NCI-H1048 (cell line): ENCODE data around the gene SMAD1.

Source experiments
- DNase-seq: peaks from one replicate; lab custom pipeline; 2025; lab: John Stamatoyannopoulos, UW

Gene SMAD1

DNA sequence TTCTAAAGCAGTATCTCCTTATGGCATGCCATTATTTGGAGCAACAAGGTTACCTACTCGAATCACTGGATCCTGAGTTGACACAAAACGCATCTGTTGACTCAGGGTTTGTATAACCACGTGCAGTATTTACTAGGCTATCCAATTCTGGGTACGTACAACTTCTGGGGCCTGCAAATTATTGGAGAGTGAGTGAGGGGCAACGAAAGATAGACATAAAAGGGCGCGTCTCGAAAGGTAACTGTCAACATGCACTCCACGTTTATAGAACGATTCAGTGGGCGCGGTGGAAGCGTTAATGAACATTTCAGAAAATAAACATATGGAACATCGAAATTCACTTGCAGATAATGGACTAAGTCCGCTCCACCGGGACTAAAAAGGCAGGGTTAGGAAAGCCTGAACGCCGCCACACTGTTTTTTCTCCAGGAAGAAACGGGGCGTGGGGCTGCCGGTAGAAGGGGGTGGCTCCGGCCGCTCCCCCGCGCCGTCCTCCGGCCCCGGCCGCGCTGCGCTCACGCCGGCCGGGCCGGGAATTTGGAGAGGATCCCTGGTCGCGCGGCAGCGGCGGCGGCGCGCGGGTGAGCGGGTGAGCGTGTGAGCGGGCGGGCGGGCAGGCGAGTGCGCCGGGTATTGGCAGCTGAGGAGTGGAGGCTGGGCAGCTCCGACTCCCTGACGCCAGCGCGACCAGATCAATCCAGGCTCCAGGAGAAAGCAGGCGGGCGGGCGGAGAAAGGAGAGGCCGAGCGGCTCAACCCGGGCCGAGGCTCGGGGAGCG is at the start of gene SMAD1:
SMAD1 (plus strand) TSS at position 690 of the 778 bp plus-strand sequence. CDS start 32,761 bp downstream, outside the sequence.
- peak; percentile 74 for DNase-seq

DNA sequence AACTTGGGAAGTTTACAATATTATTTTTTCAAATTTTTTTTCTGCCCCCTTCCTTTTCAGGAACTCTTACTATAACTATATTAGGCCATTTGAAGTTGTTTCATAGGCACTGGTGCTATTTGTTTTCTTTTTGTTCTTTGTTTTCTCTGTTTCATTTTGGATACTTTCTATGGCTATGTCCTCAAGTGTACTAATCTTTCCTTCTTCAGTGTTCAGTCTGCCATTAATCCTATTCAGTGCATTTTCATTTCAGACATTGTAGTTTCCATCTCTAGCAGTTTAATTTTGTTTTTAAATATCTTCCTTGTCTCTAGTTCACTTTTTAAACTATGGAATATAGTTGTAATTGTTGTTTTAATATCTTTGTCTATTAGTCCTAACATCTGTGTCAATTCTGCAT is 48.0 kb upstream of the SMAD1 start:
- DNase-seq = no peak

DNA sequence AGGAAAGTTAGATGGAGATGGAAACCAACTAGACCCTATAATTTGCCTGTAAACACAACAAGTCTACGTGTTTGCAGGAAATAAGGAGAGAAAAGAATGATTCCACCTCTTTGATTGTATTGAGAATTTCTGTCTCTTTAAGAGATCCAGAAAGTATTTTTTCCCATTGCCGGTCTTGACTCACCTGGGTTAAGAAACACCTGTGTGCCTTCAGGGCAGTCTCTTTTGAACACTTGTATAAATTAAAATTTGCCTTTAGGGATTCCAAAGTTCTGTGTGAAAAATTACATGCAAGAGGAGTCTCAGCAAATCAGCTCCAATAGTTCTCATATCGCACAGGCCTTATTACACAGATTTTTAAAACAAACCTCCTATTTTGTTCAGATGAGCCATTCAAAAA is 46.0 kb upstream of the SMAD1 start:
- no peak for DNase-seq

DNA sequence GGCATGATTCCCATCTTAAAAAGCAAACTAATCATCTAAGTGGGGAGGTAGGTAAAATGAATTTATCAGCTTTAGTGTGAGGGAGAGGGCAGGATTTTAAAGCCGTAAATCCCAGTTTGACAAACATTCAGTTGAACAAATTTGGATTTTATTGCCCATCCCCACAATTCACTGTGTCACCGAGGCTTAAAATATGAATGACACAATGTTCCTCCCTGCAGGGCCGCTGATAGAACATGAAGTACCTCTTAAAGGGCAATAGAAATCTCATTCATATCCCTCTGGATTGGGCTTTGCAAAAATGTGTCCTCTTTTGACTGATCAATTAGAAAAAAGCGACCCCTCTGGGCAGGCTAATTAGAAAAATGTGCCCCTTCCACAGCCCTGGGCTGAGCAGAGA is 45.5 kb upstream of the SMAD1 start:
- no peak for DNase-seq

DNA sequence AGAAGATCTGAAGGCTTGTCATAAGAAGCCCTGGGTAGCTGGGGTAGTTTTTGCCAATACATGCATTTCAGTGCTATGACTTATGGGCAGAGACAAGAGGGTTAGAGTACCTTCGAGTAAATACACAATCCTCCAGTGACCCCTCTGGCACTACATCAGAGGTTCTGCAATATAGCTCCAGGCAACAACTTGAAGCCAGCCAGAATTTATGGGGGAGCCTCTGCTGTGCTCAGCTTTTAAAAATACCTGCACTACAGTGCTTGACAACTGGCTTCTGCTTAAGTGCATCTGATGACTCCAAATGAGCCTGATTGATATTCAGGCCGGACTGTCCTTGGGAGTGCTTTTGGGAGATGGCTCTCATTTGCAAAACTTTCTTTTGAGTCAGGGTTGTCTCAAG is 44.9 kb upstream of the SMAD1 start:
- DNase-seq = no peak

DNA sequence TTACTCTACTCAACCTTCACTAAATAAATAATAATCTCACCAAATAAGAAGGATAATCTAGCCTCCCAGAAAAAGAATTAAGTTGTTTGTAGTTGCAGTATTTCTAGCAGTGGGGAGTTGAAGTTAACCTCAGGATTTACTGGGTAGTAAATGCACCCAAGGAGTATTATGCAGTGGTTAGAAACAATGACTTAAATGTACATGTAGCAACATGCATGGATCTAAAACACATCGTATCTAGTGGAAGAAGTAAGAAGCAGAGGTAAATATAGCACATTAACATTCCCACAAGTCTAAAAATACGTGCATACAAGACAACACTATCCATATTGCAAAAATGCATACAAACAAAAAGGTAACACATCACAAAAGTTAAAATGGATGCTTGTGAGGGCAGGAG is 44.2 kb upstream of the SMAD1 start:
- no peak for DNase-seq

DNA sequence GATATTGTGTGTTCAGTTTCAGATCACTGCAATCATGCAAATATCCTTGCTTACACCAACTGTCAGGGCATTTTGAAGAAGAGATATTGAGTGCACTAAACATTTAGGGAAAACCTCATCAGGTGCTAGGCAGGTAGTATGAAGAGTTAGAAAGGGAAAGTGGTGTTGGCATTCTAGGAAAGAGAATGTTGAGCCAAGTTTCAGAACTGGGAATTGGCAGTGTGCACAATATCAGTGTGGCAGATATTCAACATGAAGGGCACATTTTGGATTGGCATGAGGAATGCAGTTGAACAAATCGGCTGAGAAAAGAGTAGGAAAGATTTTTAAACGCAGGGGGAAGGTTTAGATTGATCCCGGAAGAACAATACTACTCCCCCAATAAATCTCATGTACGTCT is 43.4 kb upstream of the SMAD1 start:
- no peak for DNase-seq

DNA sequence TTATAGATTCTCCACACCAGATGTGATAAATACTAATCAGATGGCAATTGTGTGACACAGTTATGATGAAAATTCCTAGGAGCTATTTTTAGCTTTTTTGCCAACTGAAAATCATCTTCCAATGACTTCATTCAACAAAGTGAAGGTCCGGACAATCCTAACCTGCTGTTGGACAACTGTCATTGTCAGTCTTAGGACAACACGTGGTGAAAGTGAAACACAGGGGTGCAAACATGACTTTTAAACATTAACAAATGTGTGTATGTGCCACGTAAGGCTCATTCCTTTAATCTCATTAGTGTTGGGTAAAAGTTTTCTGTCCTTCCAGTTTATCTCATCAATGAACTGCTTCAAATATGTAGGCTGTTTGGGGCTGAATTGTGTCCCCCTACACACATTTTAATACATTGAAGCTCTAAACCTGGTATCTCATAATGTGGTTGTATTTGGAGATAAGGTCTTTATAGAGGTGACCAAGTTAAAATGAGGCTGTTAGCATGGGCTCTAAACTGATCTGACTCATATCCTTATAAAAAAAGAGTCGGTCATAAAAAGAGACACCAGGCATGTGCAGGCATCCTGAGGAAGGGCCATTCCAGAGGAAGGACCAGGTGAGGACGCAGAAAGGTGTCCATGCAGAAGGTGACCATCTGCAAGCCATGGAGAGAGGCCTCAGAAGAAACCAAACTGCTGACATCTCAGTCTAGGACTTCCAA is 41.2 kb upstream of the SMAD1 start:
- no peak for DNase-seq

DNA sequence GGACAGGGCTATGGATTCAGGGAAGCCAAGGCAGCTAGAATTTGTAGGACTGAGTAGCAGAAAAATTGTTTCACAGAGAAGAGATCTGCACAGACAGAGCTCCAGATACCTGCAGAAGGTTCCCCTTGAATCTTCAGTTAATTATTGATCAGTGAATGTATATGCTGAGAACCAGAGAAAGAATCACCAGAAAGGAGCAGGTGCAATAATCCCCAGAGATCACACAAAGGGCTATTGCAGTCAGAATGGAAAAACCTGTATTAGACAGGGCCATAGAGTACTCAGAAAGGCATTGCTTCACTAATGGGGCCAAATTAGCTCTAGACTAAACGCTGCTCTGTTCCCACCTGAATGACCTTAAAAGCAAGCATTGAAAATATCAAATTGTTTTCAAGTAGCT is 35.5 kb upstream of the SMAD1 start:
- DNase-seq = no peak

DNA sequence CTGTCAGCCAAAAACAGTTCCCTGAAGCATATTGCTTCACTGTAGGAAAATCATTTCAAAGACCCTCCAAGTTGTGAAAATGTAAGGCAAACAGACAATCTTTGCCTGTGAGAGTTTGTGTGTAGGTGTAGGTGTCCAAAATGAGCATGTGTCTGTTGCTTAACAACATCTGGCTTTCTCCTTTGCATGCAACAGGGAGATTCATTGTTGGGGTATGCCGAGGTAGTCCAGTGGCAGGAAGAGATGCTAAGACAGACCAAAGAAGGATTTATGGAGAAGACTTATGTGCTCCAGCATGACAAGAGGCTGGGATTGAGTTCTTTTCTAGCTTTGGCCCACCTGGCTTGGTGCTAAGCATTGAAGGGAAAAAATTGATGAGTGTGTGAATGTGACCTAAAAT is 29.8 kb upstream of the SMAD1 start:
- DNase-seq = no peak

DNA sequence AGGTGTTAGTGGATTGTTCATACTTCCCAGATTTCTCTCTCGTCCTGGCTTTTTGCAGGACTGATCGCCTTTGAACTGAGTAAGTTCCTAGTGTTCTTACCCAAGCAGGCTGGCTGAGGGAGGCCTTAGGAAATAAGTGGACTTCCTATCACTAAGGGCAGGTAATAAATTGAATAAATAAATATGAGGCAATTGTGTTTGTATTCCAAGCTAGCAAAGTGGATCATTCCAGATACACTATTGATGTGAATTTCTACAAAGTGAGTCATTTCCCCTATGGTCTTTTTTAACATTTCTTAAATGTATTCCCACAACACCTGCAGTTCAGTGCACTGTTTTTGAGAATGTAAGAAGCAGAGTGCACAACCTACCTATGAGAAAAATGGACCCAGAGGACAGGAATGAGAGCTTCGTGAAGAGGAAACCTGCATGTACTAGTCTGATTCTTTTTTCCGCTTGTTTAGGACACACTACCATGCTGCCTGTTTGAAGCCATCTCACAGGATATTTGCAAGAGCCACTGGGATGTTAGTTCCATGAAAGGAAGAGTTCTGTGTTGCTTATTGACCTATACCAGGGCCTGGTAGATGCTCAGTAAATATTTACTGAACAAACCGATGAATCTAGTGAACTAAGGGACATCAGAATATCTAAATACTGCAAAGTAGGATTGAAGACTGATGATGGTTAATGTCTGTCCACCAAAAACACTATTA is 29.0 kb upstream of the SMAD1 start:
- DNase-seq = no peak

DNA sequence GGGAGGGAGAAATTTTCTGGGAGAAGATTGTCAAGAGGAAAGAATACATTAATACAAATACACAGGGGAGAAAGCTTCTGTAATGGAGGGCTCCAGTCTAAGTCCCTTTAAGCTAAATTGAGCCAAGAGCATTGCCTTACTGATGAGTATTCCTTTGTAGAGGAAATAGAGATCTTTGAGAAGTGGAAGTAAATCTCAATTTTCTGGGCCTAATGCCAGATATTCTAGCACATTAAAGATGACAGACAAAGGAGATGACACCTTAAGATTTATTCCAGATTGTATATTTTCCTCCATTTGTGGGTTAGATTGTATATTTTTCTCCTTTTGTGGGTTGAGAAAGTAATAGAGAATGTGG is 28.5 kb upstream of the SMAD1 start:
- DNase-seq = no peak

DNA sequence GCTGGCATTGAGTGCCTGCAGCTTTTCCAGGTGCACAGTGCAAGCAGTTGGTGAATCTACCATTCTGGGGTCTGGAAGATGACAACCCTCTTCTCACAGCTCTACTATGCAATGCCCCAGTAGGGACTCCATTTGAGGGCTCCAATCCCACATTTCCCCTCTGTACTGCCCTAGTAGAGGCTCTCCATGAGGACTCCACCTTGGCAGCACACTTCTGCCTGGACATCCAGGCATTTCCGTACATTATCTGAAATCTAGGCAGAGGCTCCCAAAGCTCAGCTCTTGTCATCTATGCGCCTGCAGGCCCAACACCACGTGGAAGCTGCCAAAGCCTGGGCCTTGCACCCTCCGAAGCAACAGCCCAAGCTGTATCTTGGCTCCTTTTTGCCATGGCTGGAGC is 8.4 kb upstream of the SMAD1 start:
- no peak for DNase-seq

DNA sequence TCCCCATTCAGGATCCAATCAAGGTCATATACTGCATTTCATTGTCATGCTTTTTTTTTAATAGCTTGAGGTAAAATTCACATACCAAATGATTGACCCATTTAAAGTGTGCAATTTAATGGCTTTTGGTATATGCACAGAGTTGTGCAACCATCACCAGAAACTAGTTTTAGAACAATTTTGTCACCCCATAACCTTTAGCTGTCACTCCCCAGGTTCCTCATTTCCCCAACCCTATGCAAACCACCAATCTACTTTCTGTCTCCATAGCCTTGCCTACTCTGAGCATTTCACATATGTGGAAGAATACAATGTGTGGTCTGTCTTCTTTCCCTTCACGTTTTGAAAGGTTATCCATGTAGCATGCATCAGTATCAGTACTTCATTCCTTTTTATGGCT is 1.4 kb upstream of the SMAD1 start:
- no peak for DNase-seq

DNA sequence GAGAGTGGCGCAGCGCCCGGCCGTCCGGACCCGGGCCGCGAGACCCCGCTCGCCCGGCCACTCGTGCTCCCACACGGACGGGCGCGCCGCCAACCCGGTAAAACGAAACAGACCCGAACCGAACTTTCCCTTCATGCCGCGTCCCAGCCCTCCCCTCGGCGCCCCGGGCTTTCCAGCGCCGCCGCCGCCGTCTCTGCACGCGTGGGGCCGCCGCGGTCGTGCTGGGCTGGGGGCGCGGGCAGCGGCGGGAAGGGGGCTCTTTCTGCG is 222 bp downstream of the SMAD1 start:
- no peak for DNase-seq

DNA sequence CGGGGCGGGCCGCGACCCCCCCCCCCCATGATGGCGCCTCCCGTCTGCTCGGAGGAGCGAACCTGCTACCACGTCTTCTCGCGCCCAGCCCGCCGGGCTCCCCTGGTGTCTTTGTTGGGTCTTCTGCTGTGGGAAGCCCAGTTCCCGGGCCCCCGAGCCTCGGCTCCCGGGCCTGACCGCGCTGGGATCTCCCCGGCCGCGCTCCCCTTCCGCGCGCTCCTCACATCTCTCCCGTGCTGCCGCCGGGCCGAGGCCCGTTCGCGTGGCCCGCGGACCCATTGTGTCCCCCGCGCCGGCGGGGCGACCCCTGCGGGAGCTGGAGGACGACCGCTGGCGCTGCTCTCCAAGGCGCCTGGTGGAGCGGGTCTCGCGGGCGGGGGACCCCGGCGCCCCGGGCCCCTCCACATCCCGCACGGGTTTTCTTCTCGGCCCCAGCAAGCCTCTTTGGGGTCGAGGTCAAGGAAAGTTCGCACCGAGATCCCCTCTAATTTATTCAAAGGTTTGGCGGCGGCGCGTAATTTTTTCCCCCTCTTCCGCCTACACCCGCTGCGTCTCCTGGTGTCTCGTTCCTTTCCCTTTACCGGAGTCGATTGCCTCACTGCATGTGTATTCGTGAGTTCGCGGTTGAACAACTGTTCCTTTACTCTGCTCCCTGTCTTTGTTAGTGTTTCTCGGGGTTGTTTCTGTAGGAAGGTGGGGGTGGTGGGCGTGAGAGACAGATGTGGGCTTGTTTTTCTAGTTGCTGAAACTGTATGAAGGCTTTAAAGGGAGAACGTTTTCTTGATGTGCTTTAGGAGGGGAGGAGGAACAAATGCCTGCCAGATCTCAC is 770 bp downstream of the SMAD1 start:
- no peak for DNase-seq

DNA sequence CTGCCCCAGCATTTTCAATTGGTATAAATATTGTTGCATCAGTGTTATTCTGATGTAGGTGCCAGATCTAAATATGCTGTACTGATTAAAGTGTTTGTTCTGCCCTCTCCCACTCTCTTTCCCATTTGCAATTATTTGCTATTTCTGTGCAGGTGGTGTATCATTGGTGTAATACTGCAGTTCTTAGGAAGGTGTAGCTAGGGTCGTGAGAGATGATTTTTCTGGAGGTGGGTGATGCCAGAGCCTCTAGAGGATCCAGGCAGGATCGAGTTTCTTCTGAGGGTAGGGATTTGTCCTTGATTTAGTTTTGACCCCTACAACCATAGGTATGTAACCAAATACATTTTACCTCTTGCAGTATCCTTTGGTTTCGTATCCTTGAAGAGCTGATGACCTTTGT is 1.9 kb downstream of the SMAD1 start:
- no peak for DNase-seq

DNA sequence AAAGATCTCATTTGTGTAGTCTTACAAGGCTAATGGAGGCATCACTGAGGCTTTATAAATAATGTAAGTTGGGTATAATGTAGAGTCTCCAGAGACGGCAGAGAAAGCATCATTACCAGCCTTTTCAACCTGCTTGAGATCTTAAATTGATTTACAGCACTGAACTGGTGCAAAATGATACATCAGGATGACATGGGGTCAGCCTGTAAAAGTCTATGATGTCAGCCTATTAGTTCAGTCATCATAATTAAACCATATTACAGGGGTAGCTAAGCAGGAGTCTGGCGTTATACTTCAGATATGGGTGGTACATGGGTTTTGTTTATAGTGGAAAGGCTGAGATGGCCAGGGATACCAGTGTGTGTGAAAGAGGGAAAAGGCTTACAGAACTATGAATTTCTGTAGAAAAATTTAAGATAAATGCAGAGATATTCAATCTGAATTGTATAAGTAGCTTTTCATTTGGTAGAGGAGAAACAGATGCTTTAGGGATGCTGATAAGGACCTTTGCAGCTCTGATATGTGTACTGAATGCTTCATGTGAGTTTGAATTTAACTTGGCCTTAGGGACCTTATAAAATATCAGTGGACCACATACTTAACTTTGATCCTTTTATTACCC is 2.7 kb downstream of the SMAD1 start:
- no peak for DNase-seq

DNA sequence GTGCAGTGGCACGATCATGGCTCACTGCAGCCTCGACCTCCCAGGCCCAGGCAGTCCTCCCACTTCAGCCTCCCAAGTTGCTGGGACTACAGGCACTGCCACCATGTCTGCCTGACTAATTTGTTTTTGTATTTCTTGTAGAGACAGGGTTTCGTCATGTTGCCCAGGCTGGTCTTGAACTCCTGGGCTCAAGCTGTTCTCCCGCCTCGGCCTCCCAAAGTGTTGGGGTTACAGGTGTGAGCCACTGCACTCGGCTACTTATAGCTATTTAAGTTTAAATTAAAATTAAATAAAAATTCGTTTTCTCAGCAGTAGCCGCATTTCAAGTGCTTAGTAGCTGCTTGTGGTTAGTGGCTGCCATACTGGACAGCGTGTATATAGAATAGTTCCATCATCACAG is 3.5 kb downstream of the SMAD1 start:
- no peak for DNase-seq

DNA sequence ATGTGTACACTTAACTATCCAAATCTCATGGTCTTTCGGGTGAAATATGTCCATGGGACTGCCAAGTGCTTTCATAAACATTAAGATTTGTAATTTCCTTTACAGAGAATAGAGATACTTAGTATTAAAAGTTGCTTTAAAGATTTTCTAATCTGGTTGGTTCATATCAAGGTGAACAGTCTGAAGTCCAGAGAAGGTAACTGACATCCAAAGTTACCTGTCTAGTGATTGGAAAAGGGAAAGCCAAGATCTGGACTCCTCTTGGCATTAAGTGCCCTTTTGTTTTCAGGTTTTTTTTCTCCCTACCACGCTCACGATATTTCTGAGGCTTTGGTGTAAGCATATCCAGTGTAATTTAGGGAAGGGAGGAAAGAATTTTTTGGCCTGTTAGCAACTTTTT is 5.0 kb downstream of the SMAD1 start:
- no peak for DNase-seq

DNA sequence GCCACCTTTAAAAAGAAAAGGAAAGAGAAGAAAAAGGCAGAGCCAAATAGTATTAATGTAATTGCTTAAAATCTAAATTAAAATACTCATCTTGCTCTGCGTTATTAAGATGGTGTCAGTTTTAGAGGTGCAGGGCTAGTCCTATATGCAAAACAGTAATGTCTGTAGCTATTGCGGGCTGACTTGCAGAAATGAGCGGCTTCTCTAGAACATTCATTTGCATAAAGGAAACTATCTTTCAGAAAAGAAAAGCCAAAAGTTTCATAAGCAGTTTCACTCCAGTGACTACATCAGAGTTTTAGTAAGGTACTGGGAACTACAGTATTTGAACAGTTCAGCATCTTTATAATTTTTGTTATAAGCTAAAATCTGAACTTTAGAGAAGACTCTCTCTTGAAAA is 6.0 kb downstream of the SMAD1 start:
- DNase-seq = no peak

DNA sequence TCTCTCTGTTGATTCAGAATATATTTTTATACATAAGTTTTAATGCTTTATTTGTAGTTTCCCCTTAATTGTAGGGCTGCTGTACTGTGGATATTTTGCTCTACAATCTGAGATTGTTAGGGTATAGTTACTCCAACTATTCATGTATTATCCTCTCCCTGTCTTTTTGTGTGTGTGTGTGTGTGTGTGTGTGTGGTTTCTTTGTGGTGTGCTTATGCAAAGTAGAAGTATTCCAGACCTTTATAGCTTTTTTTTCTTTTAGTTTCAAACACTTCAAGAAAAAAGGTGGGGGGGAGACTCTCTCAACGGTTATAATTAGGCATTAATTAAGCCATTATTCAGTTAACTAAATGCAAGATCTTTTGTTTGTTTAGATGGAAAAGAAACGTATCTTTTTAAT is 6.7 kb downstream of the SMAD1 start:
- DNase-seq = no peak
